Measurements from ENCODE around the gene MBD3.

Gene MBD3

GRCh38 chr19:1612114-1613086, 19.7 kb upstream of the MBD3 start:
- Mint-ChIP-seq H3K27me3 (ENCODE audit: low read depth) (no peaks in the 10 kb centered on the region), H3K9me3 (no peaks in the 10 kb centered on the region), H3K27ac (no peak overlapping the region), H3K4me1 (no peaks in the 10 kb centered on the region), H3K36me3 (ENCODE audit: low read depth) (peaks cover 42% of the 10 kb centered on the region), H3K4me3 (no peak overlapping the region)
- TF ChIP-seq CTCF (IDR thresholded peaks at IDR 0.05; ENCODE audit: unreplicated experiment in 3 of 3): no peak

DNA sequence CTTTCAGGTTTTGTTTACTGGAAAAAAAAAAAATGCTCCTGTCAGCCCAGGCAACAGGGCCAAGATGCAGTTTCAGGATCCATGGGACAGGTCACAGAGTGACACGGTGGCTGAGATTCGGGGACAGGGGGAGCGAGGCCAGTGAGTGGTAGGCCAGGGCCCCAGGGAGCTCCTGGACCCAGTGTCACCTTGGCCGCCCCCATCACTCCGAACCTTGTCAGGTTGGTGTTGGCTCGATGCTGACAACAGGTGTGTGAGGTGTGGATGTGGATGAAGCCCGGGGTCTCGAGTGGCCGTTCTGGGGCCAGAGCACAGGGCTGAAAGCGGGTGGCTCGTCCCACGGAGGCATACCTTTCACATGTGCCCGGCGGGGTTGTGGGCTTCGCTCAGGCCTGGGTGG, 18.7 kb upstream of the MBD3 start:
- no peaks in the 10 kb centered on the region for H3K4me1 Mint-ChIP-seq
- H3K27me3 Mint-ChIP-seq (ENCODE audit: low read depth): no peaks in the 10 kb centered on the region
- peaks cover 31% of the 10 kb centered on the region for H3K36me3 Mint-ChIP-seq (ENCODE audit: low read depth)
- H3K4me3 Mint-ChIP-seq: no peak overlapping the region
- no peaks in the 10 kb centered on the region for H3K9me3 Mint-ChIP-seq
- TF ChIP-seq CTCF (IDR thresholded peaks at IDR 0.05; ENCODE audit: unreplicated experiment in 3 of 3): no peak
- H3K27ac Mint-ChIP-seq: no peak overlapping the region

DNA sequence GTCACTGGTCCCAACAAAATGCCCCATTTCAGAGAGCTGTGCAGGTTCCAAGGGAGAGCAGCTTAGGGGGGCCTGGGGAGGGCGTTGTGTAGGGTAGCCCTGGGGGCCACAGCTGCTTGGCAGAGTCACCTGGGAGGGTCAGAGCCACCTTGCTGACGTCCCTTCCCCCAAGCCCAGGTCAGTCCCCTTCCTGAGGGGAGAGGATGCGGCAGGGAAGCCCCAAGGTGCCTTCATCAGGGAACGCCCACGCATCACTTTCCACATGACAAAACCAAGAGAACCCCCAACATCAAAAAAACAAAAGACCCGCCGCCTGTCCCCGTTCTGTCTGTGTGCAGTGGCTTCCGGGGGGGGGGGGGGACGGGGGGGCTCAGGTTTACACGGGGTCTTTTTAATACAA, 17.9 kb upstream of the MBD3 start:
- no peaks in the 10 kb centered on the region for H3K9me3 Mint-ChIP-seq
- H3K27ac Mint-ChIP-seq: no peak overlapping the region
- no peaks in the 10 kb centered on the region for H3K4me1 Mint-ChIP-seq
- H3K27me3 Mint-ChIP-seq (ENCODE audit: low read depth): no peaks in the 10 kb centered on the region
- H3K36me3 Mint-ChIP-seq (ENCODE audit: low read depth): peaks cover 25% of the 10 kb centered on the region
- H3K4me3 Mint-ChIP-seq: no peak overlapping the region
- no peak for TF ChIP-seq CTCF (IDR thresholded peaks at IDR 0.05; ENCODE audit: unreplicated experiment in 3 of 3)

GRCh38 chr19:1609680-1610474, 17.2 kb upstream of the MBD3 start:
- H3K27me3 Mint-ChIP-seq (ENCODE audit: low read depth): no peaks in the 10 kb centered on the region
- H3K36me3 Mint-ChIP-seq (ENCODE audit: low read depth): peaks cover 21% of the 10 kb centered on the region
- H3K4me1 Mint-ChIP-seq: no peaks in the 10 kb centered on the region
- no peaks in the 10 kb centered on the region for H3K9me3 Mint-ChIP-seq
- no peak for TF ChIP-seq CTCF (IDR thresholded peaks at IDR 0.05; ENCODE audit: unreplicated experiment in 3 of 3)
- no peak overlapping the region for H3K4me3 Mint-ChIP-seq
- no peak overlapping the region for H3K27ac Mint-ChIP-seq

GRCh38 chr19:1609103-1609396, 16.4 kb upstream of the MBD3 start:
- Mint-ChIP-seq H3K4me1 (no peaks in the 10 kb centered on the region), H3K27ac (no peak overlapping the region), H3K4me3 (no peak overlapping the region), H3K27me3 (ENCODE audit: low read depth) (no peaks in the 10 kb centered on the region), H3K36me3 (ENCODE audit: low read depth) (peaks cover 13% of the 10 kb centered on the region), H3K9me3 (no peaks in the 10 kb centered on the region)
- TF ChIP-seq CTCF (IDR thresholded peaks at IDR 0.05; ENCODE audit: unreplicated experiment in 3 of 3): no peak

Measured in nephron (organoid).